ENCODE data around the gene CEP55.
"Not testable (repeated sequence)": the region's sequence is repeated elsewhere in the genome, so short reads cannot be mapped to it uniquely, and the experiment has no call there.

Gene CEP55

GRCh38 chr10:93496322-93497041, at the start of gene CEP55:
TSS of gene CEP55 (plus strand) at chr10:93496612. CDS start at chr10:93500052, 3,440 bp downstream.
- DNase-seq = peak; percentile 91

DNA sequence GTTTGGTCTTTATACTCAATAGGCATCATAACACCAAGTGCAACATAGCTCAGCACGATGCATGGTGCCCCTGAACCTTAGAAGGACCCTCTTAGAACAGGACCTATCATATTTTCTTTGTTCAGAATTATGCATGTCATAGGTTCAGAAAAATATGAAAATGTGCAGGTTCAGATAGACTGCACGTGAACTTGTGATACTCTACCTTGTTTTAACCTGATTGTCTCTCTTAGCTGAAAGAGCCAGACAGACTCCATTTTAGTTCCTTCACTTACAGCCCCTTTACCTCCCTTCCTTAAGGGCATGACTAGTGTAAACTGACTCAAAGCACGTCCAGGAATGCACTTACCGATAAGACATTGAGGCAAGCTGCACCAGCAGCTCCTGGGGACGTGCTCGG, 49.4 kb upstream of the CEP55 start:
- no peak for DNase-seq

GRCh38 chr10:93447970-93448369, 48.4 kb upstream of the CEP55 start:
- no peak for DNase-seq

GRCh38 chr10:93451244-93451947, 45.0 kb upstream of the CEP55 start:
- DNase-seq = no peak

DNA sequence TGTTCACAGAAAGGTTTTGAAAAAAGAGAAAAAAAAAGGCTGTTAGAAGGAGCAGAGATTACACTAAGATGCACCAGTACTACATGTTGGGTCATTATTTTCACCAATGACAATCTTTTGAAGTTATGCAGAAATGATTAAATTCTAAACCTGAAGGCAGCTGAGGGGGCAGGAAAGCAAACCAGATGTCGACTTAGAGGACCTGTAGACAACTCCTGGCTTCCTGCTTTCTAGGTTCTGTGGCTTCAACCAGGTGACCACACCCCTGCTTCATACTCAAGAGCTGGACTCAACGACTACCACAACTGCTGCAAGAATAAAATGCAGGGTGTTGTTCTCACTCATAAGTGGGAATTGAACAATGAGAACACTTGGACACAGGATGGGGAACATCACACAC, 44.3 kb upstream of the CEP55 start:
- DNase-seq = no peak

DNA sequence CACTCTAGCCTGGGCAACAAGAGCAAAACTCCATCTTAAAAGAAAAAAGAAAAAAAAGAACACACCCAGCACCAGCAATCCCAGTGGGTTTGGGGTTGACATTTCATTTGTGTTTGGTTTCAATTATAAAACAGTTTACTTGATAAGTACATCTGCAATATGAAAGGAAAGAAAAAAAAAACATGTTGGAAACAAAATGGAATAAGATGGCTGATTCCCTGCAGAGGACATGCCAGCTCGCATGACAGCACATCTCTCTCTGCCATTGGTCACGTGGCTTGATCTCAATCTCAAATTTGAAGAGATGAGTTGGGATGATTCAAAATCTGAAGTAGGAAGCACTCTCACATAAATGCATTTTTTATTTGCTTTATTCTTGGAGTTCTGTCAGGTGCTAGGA, 42.3 kb upstream of the CEP55 start:
- no peak for DNase-seq

GRCh38 chr10:93454736-93455135, 41.7 kb upstream of the CEP55 start:
- no peak for DNase-seq

- DNase-seq = no peak
Observed at GRCh38 chr10:93456480-93456879, 39.9 kb upstream of the CEP55 start.

- DNase-seq = no peak
Observed at GRCh38 chr10:93457511-93457910, 38.9 kb upstream of the CEP55 start.

- no peak for DNase-seq
Observed at GRCh38 chr10:93458821-93459257, 37.6 kb upstream of the CEP55 start.

DNA sequence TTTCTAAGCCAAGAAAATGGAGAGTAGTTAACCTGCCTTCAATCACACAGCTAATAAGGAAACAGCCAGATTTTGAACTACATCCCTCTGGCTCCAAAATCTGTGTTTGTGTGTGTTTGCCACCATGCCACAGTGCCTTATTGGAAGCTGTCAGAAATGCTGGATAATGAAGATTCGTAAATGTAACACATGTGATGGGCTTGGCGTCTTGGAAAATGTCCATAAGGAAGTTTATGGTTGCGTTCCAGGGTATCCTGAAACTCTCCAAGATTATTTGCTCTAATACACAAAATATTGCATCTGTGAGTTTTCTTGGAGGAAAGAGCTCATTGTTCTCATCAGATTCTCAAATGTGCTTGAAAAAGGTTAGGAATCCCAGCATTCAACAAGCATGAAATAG, 36.9 kb upstream of the CEP55 start:
- no peak for DNase-seq

- DNase-seq = no peak
Observed at GRCh38 chr10:93461109-93461806, 35.2 kb upstream of the CEP55 start.

GRCh38 chr10:93461807-93462178, 34.6 kb upstream of the CEP55 start:
- no peak for DNase-seq

DNA sequence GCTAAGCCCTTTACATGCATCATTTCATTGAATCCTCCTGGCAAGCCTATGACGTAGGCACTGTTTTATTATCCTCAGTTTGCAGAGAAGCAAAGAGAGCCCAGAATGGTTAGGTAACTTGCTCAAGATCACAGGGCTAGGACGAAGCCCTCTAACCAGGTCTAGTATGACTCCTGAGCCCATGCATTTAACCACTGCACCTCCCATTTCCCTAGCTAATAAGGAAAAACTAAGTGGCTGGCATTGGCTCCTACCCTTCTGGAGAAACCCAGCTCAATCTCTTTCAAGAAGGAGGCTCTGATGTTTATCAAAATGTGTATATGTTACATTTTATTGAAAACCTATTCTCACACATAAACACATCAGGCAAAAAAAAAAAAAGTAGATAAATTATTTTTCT, 34.0 kb upstream of the CEP55 start:
- DNase-seq = no peak

- DNase-seq = no peak
Observed at GRCh38 chr10:93462881-93463280, 33.5 kb upstream of the CEP55 start.

GRCh38 chr10:93463723-93464476, 32.5 kb upstream of the CEP55 start:
- no peak for DNase-seq

DNA sequence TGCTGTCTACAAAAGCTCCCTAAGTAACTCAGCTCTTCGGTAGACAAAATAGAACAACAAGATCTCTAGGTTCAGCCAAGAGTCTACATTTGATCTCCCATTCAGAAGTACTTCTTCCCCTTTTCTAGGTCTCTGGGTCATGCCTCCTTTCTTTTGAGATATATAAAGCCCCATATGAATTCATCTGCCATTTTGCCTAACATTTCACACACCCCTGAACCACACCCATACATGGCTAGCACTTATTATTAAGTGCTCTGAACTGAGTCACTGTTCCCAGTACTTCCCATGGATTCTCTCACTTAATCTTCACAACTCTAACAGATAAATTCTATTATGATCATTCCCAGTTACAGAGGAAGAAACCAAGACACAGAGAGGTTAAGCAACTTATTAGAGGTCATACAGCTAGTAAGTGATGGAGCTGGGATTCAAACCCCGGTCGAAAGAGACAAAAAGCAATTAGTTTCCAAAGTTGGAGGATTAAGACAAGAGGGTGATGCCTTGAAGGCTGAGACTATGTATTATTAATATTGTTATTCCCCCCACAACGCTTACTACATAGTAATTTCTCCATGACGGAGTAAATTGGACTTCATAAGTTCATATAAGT, 31.5 kb upstream of the CEP55 start:
- no peak for DNase-seq

GRCh38 chr10:93465806-93466675, 30.4 kb upstream of the CEP55 start:
- DNase-seq = no peak

DNA sequence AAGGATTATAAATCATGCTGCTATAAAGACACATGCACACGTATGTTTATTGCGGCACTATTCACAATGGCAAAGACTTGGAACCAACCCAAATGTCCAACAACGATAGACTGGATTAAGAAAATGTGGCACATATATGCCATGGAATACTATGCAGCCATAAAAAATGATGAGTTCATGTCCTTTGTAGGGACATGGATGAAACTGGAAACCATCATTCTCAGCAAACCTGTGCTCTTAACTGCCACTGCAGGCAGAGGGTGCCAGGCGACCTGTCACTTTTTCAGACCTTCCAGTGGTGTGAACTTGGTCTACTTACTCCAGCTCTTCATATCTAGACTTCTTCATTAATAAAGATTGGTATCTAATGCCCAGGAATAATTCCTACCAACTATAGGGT, 28.8 kb upstream of the CEP55 start:
- not testable (repeated sequence) for DNase-seq

GRCh38 chr10:93468461-93469213, 27.8 kb upstream of the CEP55 start:
- no peak for DNase-seq

DNA sequence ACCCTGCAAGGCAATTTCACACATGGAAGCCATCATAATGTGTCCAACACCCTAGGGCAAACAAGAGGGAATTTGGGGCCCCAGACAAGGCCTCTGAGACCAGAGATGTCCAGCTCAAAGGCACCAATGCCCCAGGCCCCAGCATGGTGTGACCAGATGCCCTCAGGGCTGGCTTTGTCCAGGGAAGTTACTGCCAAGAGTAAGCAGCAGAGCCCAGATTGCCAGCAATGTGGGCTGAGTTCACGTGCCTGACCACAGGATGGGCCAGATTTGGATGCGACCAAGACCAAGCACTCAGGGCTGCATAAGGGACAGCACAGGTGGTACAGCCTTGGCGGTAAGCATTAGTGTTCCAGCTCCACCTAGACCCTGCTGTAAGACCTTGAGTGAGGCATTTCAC, 27.0 kb upstream of the CEP55 start:
- no peak for DNase-seq
